Caco-2 (cell line): ENCODE results near the gene SERPINB2. TPM values are rescaled to one million over a fixed set of nuclear protein-coding genes. Genes with fewer than 3 reads are reported as not detected.
"Not testable (repeated sequence)": the region's sequence is repeated elsewhere in the genome, so short reads cannot be mapped to it uniquely, and the experiment has no call there.

Source experiments
- BruUV-seq: library from RNA; stranded (reverse); fragments of 400-500 nt; replicated peaks from 2 replicates; lab custom pipeline; 2021; lab: Mats Ljungman, UMichigan
- CTCF ChIA-PET: fragments of 300-600 bp; sonication (Branson Sonifier 250); formaldehyde crosslinking; loops from one replicate; lab custom pipeline; 2022; ENCODE audit warnings: antibody characterized with exemption; lab: Charles Lee
- POLR2A ChIA-PET: fragments of 300-600 bp; sonication (Branson Sonifier 250); formaldehyde crosslinking; loops from one replicate; lab custom pipeline; 2022; ENCODE audit warnings: antibody characterized with exemption; lab: Charles Lee
- DNase-seq, 2 experiments: peaks; one replicate each; pipeline versions ENCODE4 v3.0.0 to v3.0.0-alpha.2; 2020 to 2022
- H3K27me3 ChIP-seq: replicated peaks from 2 replicates; pipeline ENCODE4 v1.6.0; 2011; ENCODE audit warnings: low read length; ENCODE audit not compliant: control insufficient read depth, insufficient read depth
- H3K36me3 ChIP-seq: 2 replicates; pipeline ENCODE4 v1.5.1; 2011; ENCODE audit warnings: low read length; ENCODE audit not compliant: control insufficient read depth, insufficient read depth
- H3K4me1 ChIP-seq: fragments of 250-450 bp; sonication (Bioruptor Pico); 2 replicates; pipeline ENCODE4 v1.5.1; 2020; ENCODE audit warnings: mild to moderate bottlenecking
- H3K4me3 ChIP-seq: 2 replicates; pipeline ENCODE4 v1.5.1; 2011; ENCODE audit warnings: low read depth, mild to moderate bottlenecking, control low read depth, low read length
- H3K9me3 ChIP-seq: fragments of 250-450 bp; sonication (Bioruptor Pico); 2 replicates; pipeline ENCODE4 v1.5.1; 2020; ENCODE audit warnings: mild to moderate bottlenecking, moderate library complexity
- H3K27ac Mint-ChIP-seq: one replicate; pipeline ENCODE4 v1.8.0; 2022; ENCODE audit warnings: mixed read lengths; ENCODE audit not compliant: unreplicated experiment
- H3K27me3 Mint-ChIP-seq: one replicate; pipeline ENCODE4 v1.8.0; 2022; ENCODE audit warnings: mixed read lengths; ENCODE audit not compliant: insufficient read depth, unreplicated experiment
- H3K36me3 Mint-ChIP-seq: one replicate; pipeline ENCODE4 v1.8.0; 2022; ENCODE audit warnings: mild to moderate bottlenecking, mixed read lengths; ENCODE audit not compliant: insufficient read depth, unreplicated experiment
- H3K4me1 Mint-ChIP-seq: one replicate; pipeline ENCODE4 v1.8.0; 2022; ENCODE audit warnings: low read depth, mixed read lengths; ENCODE audit not compliant: unreplicated experiment
- H3K4me3 Mint-ChIP-seq: one replicate; pipeline ENCODE4 v1.8.0; 2022; ENCODE audit warnings: mild to moderate bottlenecking, moderate library complexity, mixed read lengths; ENCODE audit not compliant: unreplicated experiment
- H3K9me3 Mint-ChIP-seq: one replicate; pipeline ENCODE4 v1.8.0; 2022; ENCODE audit warnings: mixed read lengths; ENCODE audit not compliant: unreplicated experiment
- intact Hi-C: fragments of 100-400 bp; cut with micrococcal nuclease; formaldehyde crosslinking; loops from one replicate; pipeline ENCODE4 v1.10.0; 2022; ENCODE audit not compliant: unreplicated experiment
- total RNA-seq: library from RNA; stranded (reverse); gene quantifications from 2 replicates; pipeline ENCODE4 v1.2.3, GENCODE V29; 2022
- TF ChIP-seq, protein P1 (sequence below), 2 experiments: fragments of 200-600 bp in 1 of 2; IDR thresholded peaks; 1 replicate in 1 of 2; 2 replicates in 1 of 2; pipeline versions ENCODE4 v1.5.1 to v1.8.0; 2011 to 2022; ENCODE audit warnings: antibody characterized with exemption in 1 of 2, control low read depth in 1 of 2, inconsistent platforms in 1 of 2, low read depth in 1 of 2, low read length in 1 of 2, mild to moderate bottlenecking in 1 of 2, moderate library complexity in 1 of 2; ENCODE audit not compliant: insufficient read depth in 1 of 2, severe bottlenecking in 1 of 2, unreplicated experiment in 1 of 2

Gene SERPINB2
- total RNA-seq, 1 experiment from 2014 or later: not detected

DNA sequence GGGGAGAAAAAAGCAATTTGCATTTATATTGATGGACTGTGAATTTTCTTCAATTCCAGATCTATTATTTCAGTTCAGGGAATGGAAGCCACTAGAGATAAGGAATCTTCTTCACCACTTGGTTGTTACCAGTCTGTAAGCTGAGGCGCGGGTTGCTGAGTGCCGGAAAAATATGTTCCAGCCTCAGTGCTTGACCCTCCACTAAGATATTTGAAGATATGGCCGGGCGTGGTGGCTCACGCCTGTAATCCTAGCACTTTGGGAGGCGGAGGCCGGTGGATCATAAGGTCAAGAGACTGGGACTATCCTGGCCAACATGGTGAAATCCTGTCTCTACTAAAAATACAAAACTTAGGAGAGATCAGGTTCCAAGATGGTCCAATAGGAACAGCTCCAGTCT is 52.5 kb downstream of the SERPINB2 start:
- no TSS peak for BruUV-seq
- H3K4me3 Mint-ChIP-seq: no peak overlapping the region
- ChIA-PET CTCF (no interaction called here), POLR2A (no interaction called here)
- H3K27ac Mint-ChIP-seq: no peak overlapping the region
- TF ChIP-seq, protein P1, sequence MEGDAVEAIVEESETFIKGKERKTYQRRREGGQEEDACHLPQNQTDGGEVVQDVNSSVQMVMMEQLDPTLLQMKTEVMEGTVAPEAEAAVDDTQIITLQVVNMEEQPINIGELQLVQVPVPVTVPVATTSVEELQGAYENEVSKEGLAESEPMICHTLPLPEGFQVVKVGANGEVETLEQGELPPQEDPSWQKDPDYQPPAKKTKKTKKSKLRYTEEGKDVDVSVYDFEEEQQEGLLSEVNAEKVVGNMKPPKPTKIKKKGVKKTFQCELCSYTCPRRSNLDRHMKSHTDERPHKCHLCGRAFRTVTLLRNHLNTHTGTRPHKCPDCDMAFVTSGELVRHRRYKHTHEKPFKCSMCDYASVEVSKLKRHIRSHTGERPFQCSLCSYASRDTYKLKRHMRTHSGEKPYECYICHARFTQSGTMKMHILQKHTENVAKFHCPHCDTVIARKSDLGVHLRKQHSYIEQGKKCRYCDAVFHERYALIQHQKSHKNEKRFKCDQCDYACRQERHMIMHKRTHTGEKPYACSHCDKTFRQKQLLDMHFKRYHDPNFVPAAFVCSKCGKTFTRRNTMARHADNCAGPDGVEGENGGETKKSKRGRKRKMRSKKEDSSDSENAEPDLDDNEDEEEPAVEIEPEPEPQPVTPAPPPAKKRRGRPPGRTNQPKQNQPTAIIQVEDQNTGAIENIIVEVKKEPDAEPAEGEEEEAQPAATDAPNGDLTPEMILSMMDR (IDR thresholded peaks at IDR 0.05; ENCODE audit: insufficient read depth in 1 of 2, low read depth in 1 of 2, low read length in 1 of 2, severe bottlenecking in 1 of 2, unreplicated experiment in 1 of 2): no peak
- H3K4me1 Mint-ChIP-seq: no peaks in the 10 kb centered on the region
- H3K36me3 ChIP-seq: no peaks in the 10 kb centered on the region
- H3K27me3 Mint-ChIP-seq: peaks cover 18% of the 10 kb centered on the region
- no peaks in the 10 kb centered on the region for H3K9me3 ChIP-seq
- H3K27me3 ChIP-seq: no peaks in the 10 kb centered on the region
- no peak overlapping the region for H3K4me3 ChIP-seq
- H3K36me3 Mint-ChIP-seq: no peaks in the 10 kb centered on the region
- DNase-seq: no peak
- H3K9me3 Mint-ChIP-seq: no peaks in the 10 kb centered on the region
- H3K4me1 ChIP-seq: no peaks in the 10 kb centered on the region
- intact Hi-C loops: no loop called here

DNA sequence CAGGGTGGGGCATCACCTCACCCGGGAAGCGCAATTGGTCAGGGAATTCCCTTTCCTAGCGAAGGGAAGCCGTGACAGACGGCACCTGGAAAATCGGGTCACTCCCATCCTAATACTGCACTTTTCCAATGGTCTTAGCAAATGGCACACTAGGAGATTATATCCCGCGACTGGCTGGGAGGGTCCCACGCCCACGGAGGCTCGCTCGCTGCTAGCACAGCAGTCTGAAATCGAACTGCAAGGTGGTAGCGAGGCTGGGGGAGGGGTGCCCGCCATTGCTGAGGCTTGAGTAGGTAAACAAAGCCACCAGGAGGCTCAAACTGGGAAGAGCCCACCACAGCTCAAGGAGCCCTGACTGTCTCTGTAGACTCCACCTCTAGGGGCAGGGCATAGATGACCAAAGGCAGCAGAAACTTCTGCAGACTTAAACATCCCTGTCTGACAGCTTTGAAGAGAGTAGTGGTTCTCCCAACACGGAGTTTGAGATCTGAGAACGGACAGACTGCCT is 53.1 kb downstream of the SERPINB2 start:
- H3K4me1 Mint-ChIP-seq, H3K36me3 ChIP-seq, BruUV-seq, intact Hi-C loops, H3K36me3 Mint-ChIP-seq, CTCF ChIA-PET, H3K4me3 ChIP-seq, H3K27me3 ChIP-seq, H3K4me1 ChIP-seq, H3K9me3 Mint-ChIP-seq, H3K27ac Mint-ChIP-seq, DNase-seq, H3K4me3 Mint-ChIP-seq, POLR2A ChIA-PET, H3K9me3 ChIP-seq: not testable (repeated sequence)
- H3K27me3 Mint-ChIP-seq: peaks cover 18% of the 10 kb centered on the region

DNA sequence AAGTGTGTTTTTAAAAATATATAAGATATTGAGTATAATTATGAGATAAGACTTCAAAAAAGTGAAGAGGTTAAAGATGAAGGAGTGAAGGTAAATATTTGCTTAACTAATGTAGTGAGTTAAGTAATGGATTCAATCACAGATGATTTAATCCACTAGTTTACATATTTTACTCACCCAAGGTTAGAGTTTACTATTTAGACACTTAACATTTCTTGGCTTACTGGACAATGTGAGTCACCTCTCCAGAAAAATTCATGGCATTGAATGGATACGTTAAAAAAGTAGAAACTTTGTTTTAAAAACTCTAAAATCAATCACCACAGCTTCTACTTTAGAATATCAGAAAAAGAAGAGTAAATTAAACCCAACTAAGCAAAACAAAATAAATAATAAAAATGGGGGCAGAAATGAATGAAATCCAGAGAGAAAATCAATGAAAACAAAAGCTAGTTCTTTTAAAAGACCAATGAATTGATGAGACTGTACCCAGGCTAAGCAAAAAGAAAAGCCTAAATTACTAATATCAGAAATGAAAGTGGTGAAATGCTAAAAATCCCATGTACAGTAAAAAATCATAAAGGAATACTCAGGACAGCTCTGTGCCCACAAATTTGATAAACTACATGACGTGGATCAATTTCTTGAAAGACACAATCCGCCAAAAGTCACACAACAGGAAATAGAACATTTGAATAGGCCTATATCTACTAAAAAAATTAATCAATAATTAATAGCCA is 59.7 kb downstream of the SERPINB2 start:
- intact Hi-C loops: no loop called here
- ChIA-PET POLR2A (no interaction called here), CTCF (no interaction called here)
- TF ChIP-seq, protein P1 (IDR thresholded peaks at IDR 0.05; ENCODE audit: insufficient read depth in 1 of 2, low read depth in 1 of 2, low read length in 1 of 2, severe bottlenecking in 1 of 2, unreplicated experiment in 1 of 2): no peak
- Mint-ChIP-seq H3K4me3 (no peak overlapping the region), H3K27me3 (peaks cover 16% of the 10 kb centered on the region), H3K36me3 (no peaks in the 10 kb centered on the region), H3K27ac (no peak overlapping the region), H3K4me1 (no peaks in the 10 kb centered on the region), H3K9me3 (no peaks in the 10 kb centered on the region)
- no peaks in the 10 kb centered on the region for H3K27me3 ChIP-seq
- no peaks in the 10 kb centered on the region for H3K4me1 ChIP-seq
- no peak overlapping the region for H3K4me3 ChIP-seq
- no peak for DNase-seq
- H3K36me3 ChIP-seq: no peaks in the 10 kb centered on the region
- BruUV-seq: no TSS peak
- no peaks in the 10 kb centered on the region for H3K9me3 ChIP-seq
